ENCODE results near the gene PIM3. TPM values are rescaled to one million over a fixed set of nuclear protein-coding genes. Genes with fewer than 3 reads are reported as not detected.

The PIM3 gene
- total RNA-seq, 1 donor from 2014 or later, result 119 TPM

DNA sequence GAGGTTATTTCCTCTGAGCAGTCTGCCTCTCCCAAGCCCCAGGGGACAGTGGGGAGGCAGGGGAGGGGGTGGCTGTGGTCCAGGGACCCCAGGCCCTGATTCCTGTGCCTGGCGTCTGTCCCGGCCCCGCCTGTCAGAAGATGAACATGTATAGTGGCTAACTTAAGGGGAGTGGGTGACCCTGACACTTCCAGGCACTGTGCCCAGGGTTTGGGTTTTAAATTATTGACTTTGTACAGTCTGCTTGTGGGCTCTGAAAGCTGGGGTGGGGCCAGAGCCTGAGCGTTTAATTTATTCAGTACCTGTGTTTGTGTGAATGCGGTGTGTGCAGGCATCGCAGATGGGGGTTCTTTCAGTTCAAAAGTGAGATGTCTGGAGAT, 3.1 kb downstream of the PIM3 start:
- TF ChIP-seq, protein P1, sequence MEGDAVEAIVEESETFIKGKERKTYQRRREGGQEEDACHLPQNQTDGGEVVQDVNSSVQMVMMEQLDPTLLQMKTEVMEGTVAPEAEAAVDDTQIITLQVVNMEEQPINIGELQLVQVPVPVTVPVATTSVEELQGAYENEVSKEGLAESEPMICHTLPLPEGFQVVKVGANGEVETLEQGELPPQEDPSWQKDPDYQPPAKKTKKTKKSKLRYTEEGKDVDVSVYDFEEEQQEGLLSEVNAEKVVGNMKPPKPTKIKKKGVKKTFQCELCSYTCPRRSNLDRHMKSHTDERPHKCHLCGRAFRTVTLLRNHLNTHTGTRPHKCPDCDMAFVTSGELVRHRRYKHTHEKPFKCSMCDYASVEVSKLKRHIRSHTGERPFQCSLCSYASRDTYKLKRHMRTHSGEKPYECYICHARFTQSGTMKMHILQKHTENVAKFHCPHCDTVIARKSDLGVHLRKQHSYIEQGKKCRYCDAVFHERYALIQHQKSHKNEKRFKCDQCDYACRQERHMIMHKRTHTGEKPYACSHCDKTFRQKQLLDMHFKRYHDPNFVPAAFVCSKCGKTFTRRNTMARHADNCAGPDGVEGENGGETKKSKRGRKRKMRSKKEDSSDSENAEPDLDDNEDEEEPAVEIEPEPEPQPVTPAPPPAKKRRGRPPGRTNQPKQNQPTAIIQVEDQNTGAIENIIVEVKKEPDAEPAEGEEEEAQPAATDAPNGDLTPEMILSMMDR (IDR thresholded peaks at IDR 0.05), result no peak
- Histone ChIP-seq H3K4me3 (peak overlapping the region; percentile 93), H3K27ac (peak overlapping the region; percentile 87), H3K36me3 (peaks cover 36% of the 10 kb centered on the region), H3K4me1 (peaks cover 70% of the 10 kb centered on the region), H3K9me3 (no peaks in the 10 kb centered on the region), H3K27me3 (no peaks in the 10 kb centered on the region)
- DNase-seq (no peak), ATAC-seq (no peak)
- intact Hi-C loops (cut with DNase I), result no loop called here

DNA sequence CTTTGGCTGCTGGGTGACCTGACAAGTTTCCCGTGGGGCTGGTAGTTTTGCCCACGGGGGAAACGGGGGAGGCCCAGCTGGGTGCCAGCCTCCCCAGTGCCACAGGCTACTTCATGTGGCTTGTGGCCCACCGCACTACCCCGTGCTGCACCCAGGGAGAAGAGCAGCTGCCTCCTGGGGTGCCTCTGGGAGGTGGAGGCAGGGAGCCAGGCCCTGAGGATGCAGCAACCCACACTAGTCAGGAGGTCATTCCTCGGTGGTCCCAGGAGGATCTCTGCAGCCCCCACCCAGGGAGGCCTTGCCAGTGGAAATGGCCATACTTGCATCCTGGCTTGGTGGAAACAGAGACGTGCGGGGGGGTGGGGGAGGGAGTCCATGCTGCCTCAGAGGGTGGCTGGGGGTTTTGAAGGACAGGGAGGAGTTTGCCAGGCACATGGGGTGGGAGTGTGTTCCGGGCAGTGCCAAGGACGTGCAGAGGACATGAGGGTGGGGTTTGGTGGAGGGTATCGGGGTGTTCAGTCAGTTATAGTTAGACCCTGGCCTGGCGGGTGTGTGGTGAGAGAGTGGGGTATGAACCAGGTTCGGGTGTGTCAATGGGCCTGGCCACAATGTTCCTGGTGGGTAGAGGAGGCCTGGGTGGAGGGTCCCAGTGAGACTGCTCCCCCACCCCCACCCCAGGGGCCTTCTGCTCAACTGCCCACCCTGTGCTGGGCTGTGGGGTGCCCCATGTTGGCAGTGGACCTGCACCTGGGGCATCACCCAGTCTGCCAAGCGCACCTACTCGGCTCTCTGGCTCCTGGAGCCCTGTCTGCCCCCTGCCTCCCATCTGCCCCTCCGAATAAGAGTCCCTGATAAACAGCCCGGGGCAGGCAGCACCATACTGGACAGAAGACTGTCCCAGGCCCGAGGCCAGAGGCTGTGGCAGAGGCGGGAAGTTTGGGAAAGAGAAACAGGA, 3.8 kb downstream of the PIM3 start:
- ATAC-seq, result no peak
- peak; percentile 63 for DNase-seq
- peaks cover 63% of the 10 kb centered on the region for H3K4me1 ChIP-seq
- peak overlapping the region; percentile 87 for H3K27ac ChIP-seq
- no peaks in the 10 kb centered on the region for H3K27me3 ChIP-seq
- H3K36me3 ChIP-seq, result peaks cover 36% of the 10 kb centered on the region
- intact Hi-C loops (cut with DNase I), result no loop called here
- TF ChIP-seq, protein P1 (IDR thresholded peaks at IDR 0.05), result no peak
- peak overlapping the region; percentile 93 for H3K4me3 ChIP-seq
- H3K9me3 ChIP-seq, result no peaks in the 10 kb centered on the region

GRCh38 chr22:49965091-49966040, 4.8 kb downstream of the PIM3 start:
- H3K4me1 ChIP-seq, result peaks cover 63% of the 10 kb centered on the region
- H3K9me3 ChIP-seq, result no peaks in the 10 kb centered on the region
- peaks cover 36% of the 10 kb centered on the region for H3K36me3 ChIP-seq
- H3K27ac ChIP-seq, result peak overlapping the region; percentile 87
- ATAC-seq (no peak), DNase-seq (peak; percentile 68)
- TF ChIP-seq, protein P1 (IDR thresholded peaks at IDR 0.05), result no peak
- intact Hi-C loops (cut with DNase I), result no loop called here
- peak overlapping the region; percentile 93 for H3K4me3 ChIP-seq
- H3K27me3 ChIP-seq, result no peaks in the 10 kb centered on the region

- H3K27ac ChIP-seq, result peak overlapping the region; percentile 87
- H3K27me3 ChIP-seq, result no peaks in the 10 kb centered on the region
- no peaks in the 10 kb centered on the region for H3K9me3 ChIP-seq
- peak; percentile 68 for DNase-seq
- no peak for ATAC-seq
- TF ChIP-seq, protein P1 (IDR thresholded peaks at IDR 0.05), result no peak
- no peak overlapping the region for H3K4me3 ChIP-seq
- H3K36me3 ChIP-seq, result peaks cover 36% of the 10 kb centered on the region
- intact Hi-C loops (cut with DNase I), result no loop called here
- peaks cover 66% of the 10 kb centered on the region for H3K4me1 ChIP-seq
These were observed 5.6 kb downstream of the PIM3 start for GRCh38 chr22:49966041-49966773.

Measured in upper lobe of right lung (tissue), 1 donor.